SK-N-SH treated with all-trans-retinoic acid at 6 μM for 48 hours (cell line): ENCODE results near the gene GDF9.

Source experiments
- CSDC2 ChIP-seq: fragments of 250-450 bp; sonication (Bioruptor Pico); IDR thresholded peaks from 2 replicates; pipeline ENCODE4 v1.5.0; 2020; ENCODE audit warnings: mild to moderate bottlenecking, moderate library complexity
- ESRRG ChIP-seq: fragments of 250-450 bp; sonication (Bioruptor Pico); IDR thresholded peaks from 2 replicates; pipeline ENCODE4 v1.6.1; 2021; ENCODE audit warnings: mild to moderate bottlenecking
- GLIS3 ChIP-seq: fragments of 250-450 bp; sonication (Bioruptor Pico); IDR thresholded peaks from 2 replicates; pipeline ENCODE4 v1.5.0; 2020; ENCODE audit warnings: mild to moderate bottlenecking, moderate library complexity
- OSR1 ChIP-seq: fragments of 250-450 bp; sonication (Bioruptor Pico); IDR thresholded peaks from 2 replicates; pipeline ENCODE4 v1.8.0; 2022; ENCODE audit warnings: moderate library complexity, mild to moderate bottlenecking, inconsistent platforms
- PATZ1 ChIP-seq: fragments of 250-450 bp; sonication (Bioruptor Pico); IDR thresholded peaks from 2 replicates; pipeline ENCODE4 v1.8.0; 2020; ENCODE audit warnings: mild to moderate bottlenecking, moderate library complexity, borderline replicate concordance
- SNAI2 ChIP-seq: fragments of 250-450 bp; sonication (Bioruptor Pico); IDR thresholded peaks from 2 replicates; pipeline ENCODE4 v1.5.0; 2020; ENCODE audit warnings: mild to moderate bottlenecking, moderate library complexity
- ZC3H10 ChIP-seq: fragments of 250-450 bp; sonication (Bioruptor Pico); IDR thresholded peaks from 2 replicates; pipeline ENCODE4 v1.5.1; 2021; ENCODE audit warnings: mild to moderate bottlenecking, moderate library complexity
- TF ChIP-seq, protein P1 (sequence below): fragments of 250-450 bp; sonication (Bioruptor Pico); IDR thresholded peaks from 2 replicates; pipeline ENCODE4 v1.8.0; 2021; ENCODE audit warnings: low read depth, mild to moderate bottlenecking, moderate library complexity, borderline replicate concordance

DNA sequence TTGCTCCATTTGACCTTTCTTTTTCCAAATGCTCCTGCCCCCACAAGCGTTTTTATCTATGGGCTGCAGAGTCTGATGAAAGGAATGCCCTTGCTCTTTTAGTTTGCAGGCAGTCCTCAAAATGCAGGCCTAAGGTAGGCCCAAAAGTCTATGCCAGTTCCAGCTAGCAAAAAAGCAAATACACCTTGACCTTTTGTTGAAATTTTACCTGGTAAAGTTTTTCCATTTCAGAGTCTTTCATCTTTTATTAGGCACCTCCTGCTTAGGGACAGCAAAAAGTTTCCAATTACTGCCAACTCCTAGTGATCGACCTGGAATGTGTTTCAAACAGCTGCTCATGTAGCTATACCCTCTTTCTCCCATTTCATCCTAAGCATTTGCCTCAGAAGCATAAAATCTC, 4.5 kb upstream of the GDF9 start:
- TF ChIP-seq OSR1 (CRISPR knock-in tag) = no peak
- no peak for TF ChIP-seq PATZ1 (CRISPR knock-in tag)
- no peak for TF ChIP-seq CSDC2 (CRISPR knock-in tag)
- no peak for TF ChIP-seq ZC3H10 (CRISPR knock-in tag)
- no peak for TF ChIP-seq ESRRG (CRISPR knock-in tag)
- TF ChIP-seq, protein P1, sequence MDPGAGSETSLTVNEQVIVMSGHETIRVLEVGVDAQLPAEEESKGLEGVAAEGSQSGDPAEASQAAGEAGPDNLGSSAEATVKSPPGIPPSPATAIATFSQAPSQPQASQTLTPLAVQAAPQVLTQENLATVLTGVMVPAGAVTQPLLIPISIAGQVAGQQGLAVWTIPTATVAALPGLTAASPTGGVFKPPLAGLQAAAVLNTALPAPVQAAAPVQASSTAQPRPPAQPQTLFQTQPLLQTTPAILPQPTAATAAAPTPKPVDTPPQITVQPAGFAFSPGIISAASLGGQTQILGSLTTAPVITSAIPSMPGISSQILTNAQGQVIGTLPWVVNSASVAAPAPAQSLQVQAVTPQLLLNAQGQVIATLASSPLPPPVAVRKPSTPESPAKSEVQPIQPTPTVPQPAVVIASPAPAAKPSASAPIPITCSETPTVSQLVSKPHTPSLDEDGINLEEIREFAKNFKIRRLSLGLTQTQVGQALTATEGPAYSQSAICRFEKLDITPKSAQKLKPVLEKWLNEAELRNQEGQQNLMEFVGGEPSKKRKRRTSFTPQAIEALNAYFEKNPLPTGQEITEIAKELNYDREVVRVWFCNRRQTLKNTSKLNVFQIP (CRISPR knock-in tag) = no peak
- no peak for TF ChIP-seq SNAI2 (CRISPR knock-in tag)
- TF ChIP-seq GLIS3 (CRISPR knock-in tag) = no peak
